ENCODE results near the gene TIMD4. TPM values are rescaled to one million over a fixed set of nuclear protein-coding genes. Genes with fewer than 3 reads are reported as not detected.
"Not testable (repeated sequence)": the region's sequence is repeated elsewhere in the genome, so short reads cannot be mapped to it uniquely, and the experiment has no call there.

Gene TIMD4
- total RNA-seq, 3 donors from 2014 or later, result 0.72 to 4.1 (median 0.73) TPM

DNA sequence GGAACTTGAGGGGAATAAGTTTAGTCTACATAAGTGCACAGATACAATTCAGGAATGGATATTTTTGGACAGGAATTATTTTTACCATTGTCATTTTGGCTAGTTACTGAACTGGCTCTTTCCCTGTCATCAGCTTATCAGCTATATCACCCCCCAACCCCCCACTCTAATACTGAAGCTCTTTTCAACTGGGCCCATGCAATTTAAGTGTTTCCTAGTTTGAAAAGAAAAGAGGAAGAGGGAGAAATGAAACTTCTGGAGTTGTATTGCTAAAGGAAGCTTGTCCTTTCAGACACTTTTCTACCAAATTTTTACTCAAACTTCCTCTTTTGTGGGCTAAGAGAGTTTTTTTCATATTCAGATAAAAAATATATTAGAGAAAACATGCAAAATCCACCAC lies 18.5 kb upstream of the TIMD4 start:
- Histone ChIP-seq H3K36me3 (ENCODE audit: low read depth) (no peaks in the 10 kb centered on the region), H3K9me3 (no peaks in the 10 kb centered on the region), H3K4me3 (no peak overlapping the region), H3K4me1 (ENCODE audit: low read depth) (no peaks in the 10 kb centered on the region)
- DNase-seq (no peak), ATAC-seq (no peak)
- TF ChIP-seq, protein P1, sequence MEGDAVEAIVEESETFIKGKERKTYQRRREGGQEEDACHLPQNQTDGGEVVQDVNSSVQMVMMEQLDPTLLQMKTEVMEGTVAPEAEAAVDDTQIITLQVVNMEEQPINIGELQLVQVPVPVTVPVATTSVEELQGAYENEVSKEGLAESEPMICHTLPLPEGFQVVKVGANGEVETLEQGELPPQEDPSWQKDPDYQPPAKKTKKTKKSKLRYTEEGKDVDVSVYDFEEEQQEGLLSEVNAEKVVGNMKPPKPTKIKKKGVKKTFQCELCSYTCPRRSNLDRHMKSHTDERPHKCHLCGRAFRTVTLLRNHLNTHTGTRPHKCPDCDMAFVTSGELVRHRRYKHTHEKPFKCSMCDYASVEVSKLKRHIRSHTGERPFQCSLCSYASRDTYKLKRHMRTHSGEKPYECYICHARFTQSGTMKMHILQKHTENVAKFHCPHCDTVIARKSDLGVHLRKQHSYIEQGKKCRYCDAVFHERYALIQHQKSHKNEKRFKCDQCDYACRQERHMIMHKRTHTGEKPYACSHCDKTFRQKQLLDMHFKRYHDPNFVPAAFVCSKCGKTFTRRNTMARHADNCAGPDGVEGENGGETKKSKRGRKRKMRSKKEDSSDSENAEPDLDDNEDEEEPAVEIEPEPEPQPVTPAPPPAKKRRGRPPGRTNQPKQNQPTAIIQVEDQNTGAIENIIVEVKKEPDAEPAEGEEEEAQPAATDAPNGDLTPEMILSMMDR (IDR thresholded peaks at IDR 0.05), result no peak
- intact Hi-C loops (cut with DNase I, micrococcal nuclease), result no loop called here

- H3K36me3 ChIP-seq (ENCODE audit: low read depth), result no peaks in the 10 kb centered on the region
- no peaks in the 10 kb centered on the region for H3K4me1 ChIP-seq (ENCODE audit: low read depth)
- intact Hi-C loops (cut with DNase I, micrococcal nuclease), result no loop called here
- DNase-seq, result no peak
- TF ChIP-seq, protein P1 (IDR thresholded peaks at IDR 0.05), result no peak
- no peak for ATAC-seq
- no peak overlapping the region for H3K4me3 ChIP-seq
- H3K9me3 ChIP-seq, result no peaks in the 10 kb centered on the region
Measured at GRCh38 chr5:156974328-156974727, 11.3 kb upstream of the TIMD4 start.

DNA sequence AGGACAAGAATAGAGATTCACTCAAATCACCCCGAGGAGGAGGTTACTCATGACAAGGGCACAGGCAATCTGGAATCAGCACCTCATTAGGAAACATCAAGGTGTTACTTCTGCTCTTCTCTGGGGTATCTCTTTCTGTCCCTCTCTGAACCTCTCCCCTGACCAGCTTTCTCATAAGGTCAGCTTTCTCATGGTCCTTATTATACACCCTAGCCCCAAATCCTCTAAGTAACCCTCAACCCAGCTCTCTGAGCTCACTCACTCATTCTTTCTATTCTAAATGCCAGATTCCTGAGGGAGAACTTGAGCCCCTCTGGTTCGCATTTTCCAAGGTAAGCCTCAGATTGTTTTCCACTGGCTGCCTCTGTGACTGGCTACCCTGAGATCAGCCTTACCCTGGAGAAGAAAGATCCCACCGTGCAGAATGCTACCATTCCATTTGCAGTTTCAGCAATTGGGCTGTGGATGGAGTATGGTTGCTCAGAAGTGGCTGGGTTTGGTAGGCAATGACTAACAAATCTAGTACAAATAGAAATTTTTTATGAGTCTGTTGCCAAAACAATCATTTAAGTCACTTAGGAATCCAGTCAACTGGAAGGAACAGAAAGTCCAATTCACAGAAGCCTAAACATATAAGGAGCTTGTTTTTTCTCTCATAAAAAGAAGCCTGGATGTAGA lies 9.0 kb upstream of the TIMD4 start:
- H3K4me1 ChIP-seq (ENCODE audit: low read depth), result no peaks in the 10 kb centered on the region
- TF ChIP-seq, protein P1 (IDR thresholded peaks at IDR 0.05), result no peak
- H3K4me3 ChIP-seq, result no peak overlapping the region
- no peaks in the 10 kb centered on the region for H3K9me3 ChIP-seq
- intact Hi-C loops (cut with DNase I, micrococcal nuclease), result no loop called here
- ATAC-seq, result no peak
- no peaks in the 10 kb centered on the region for H3K36me3 ChIP-seq (ENCODE audit: low read depth)
- no peak for DNase-seq

- H3K4me3 ChIP-seq, result no peak overlapping the region
- ATAC-seq, result peak; percentile 27
- no peaks in the 10 kb centered on the region for H3K4me1 ChIP-seq (ENCODE audit: low read depth)
- TF ChIP-seq, protein P1 (IDR thresholded peaks at IDR 0.05), result no peak
- intact Hi-C loops (cut with DNase I, micrococcal nuclease), result no loop called here
- H3K9me3 ChIP-seq, result no peaks in the 10 kb centered on the region
- H3K36me3 ChIP-seq (ENCODE audit: low read depth), result no peaks in the 10 kb centered on the region
- no peak for DNase-seq
Measured at GRCh38 chr5:156971415-156971814, 8.4 kb upstream of the TIMD4 start.

DNA sequence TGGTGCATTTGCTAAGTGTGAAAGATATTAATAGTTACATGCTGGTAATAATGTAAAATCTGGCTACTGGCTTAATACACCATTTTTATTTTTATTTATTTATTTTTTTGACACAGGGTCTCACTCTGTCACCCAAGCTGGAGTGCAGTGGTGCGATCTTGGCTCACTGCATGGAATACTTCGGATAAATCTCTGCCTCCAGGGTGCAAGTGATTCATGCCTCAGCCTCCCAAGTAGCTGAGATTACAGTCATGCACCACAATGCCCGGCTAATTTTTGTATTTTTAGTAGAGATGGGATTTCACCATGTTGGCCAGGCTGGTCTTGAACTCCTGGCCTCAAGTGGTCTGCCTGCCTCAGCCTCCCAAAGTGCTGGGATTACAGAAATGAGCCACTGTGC lies 4.4 kb upstream of the TIMD4 start:
- ATAC-seq; intact Hi-C loops (cut with DNase I, micrococcal nuclease); H3K36me3 ChIP-seq (ENCODE audit: low read depth); DNase-seq; H3K9me3 ChIP-seq; H3K4me1 ChIP-seq (ENCODE audit: low read depth); H3K4me3 ChIP-seq: not testable (repeated sequence)

- no peak for DNase-seq
- TF ChIP-seq, protein P1 (IDR thresholded peaks at IDR 0.05), result no peak
- H3K4me1 ChIP-seq (ENCODE audit: low read depth), result no peaks in the 10 kb centered on the region
- H3K4me3 ChIP-seq, result no peak overlapping the region
- intact Hi-C loops (cut with DNase I, micrococcal nuclease), result no loop called here
- H3K36me3 ChIP-seq (ENCODE audit: low read depth), result no peaks in the 10 kb centered on the region
- no peaks in the 10 kb centered on the region for H3K9me3 ChIP-seq
- no peak for ATAC-seq
Measured at GRCh38 chr5:156956321-156956720, 6.7 kb downstream of the TIMD4 start.

Data from mucosa of descending colon (tissue), 3 donors.